Measurements from ENCODE around the gene COL23A1.
"Not testable (repeated sequence)": the region's sequence is repeated elsewhere in the genome, so short reads cannot be mapped to it uniquely, and the experiment has no call there.

COL23A1 gene

GRCh38 chr5:178304761-178305645 lies 285.2 kb downstream of the COL23A1 start:
- H3K4me3 ChIP-seq (ENCODE audit: low read length) = no peak overlapping the region
- no peak for DNase-seq (ENCODE audit: low read depth)
- no peak for TF ChIP-seq CTCF (conservative IDR thresholded peaks at IDR 0.05; ENCODE audit: low read depth, low read length)

GRCh38 chr5:178304016-178304415 lies 286.2 kb downstream of the COL23A1 start:
- TF ChIP-seq CTCF (conservative IDR thresholded peaks at IDR 0.05; ENCODE audit: low read depth, low read length) = no peak

GRCh38 chr5:178302321-178302720 lies 287.9 kb downstream of the COL23A1 start:
- H3K4me3 ChIP-seq (ENCODE audit: low read length); DNase-seq (ENCODE audit: low read depth): not testable (repeated sequence)

More at GRCh38 chr5:178304016-178304415, 286.2 kb downstream of the COL23A1 start:
- H3K4me3 ChIP-seq (ENCODE audit: low read length) = no peak overlapping the region
- DNase-seq (ENCODE audit: low read depth) = no peak

- H3K4me3 ChIP-seq (ENCODE audit: low read length) = no peak overlapping the region
- no peak for DNase-seq (ENCODE audit: low read depth)
- no peak for TF ChIP-seq CTCF (conservative IDR thresholded peaks at IDR 0.05; ENCODE audit: low read depth, low read length)
These were observed 288.6 kb downstream of the COL23A1 start for GRCh38 chr5:178301641-178302040.

- H3K4me3 ChIP-seq (ENCODE audit: low read length) = no peak overlapping the region
- no peak for TF ChIP-seq CTCF (conservative IDR thresholded peaks at IDR 0.05; ENCODE audit: low read depth, low read length)
- DNase-seq (ENCODE audit: low read depth) = no peak
These were observed 291.8 kb downstream of the COL23A1 start for GRCh38 chr5:178298283-178298807.

- DNase-seq (ENCODE audit: low read depth) = no peak
- no peak overlapping the region for H3K4me3 ChIP-seq (ENCODE audit: low read length)
- TF ChIP-seq CTCF (conservative IDR thresholded peaks at IDR 0.05; ENCODE audit: low read depth, low read length) = no peak
These were observed 292.4 kb downstream of the COL23A1 start for GRCh38 chr5:178297751-178298150.

GRCh38 chr5:178296066-178296465 lies 294.1 kb downstream of the COL23A1 start:
- no peak for DNase-seq (ENCODE audit: low read depth)
- H3K4me3 ChIP-seq (ENCODE audit: low read length) = no peak overlapping the region
- TF ChIP-seq CTCF (conservative IDR thresholded peaks at IDR 0.05; ENCODE audit: low read depth, low read length) = no peak
